SH-SY5Y (cell line): Measurements from ENCODE around the gene CTNND2.

Experiments used
- GATA2 ChIP-seq: IDR thresholded peaks from 2 replicates; pipeline ENCODE4 v1.6.1; 2011; ENCODE audit warnings: mild to moderate bottlenecking, low read depth, low read length
- GATA3 ChIP-seq: IDR thresholded peaks from 2 replicates; pipeline ENCODE4 v1.6.1; 2011; ENCODE audit warnings: low read depth, mild to moderate bottlenecking, low read length, moderate library complexity

DNA sequence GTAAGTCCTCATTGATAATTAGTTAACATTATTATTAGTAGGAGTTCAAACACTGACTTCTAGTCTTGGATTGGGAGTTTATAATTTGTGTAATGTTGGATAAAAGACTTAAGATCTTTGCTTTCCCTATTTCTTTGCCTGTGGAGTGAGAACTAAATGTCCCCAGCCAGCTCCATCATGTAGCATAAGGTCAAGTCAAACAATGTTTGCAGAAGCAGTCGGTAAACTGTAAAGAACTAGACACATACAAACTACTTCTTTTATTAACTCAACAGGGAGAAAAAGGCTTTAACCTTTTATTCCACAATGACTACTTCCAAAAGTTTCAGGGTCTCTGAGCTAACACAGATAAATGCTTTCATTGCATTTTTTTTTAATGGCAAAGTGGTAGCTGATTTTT is 192.3 kb downstream of the CTNND2 start:
- TF ChIP-seq GATA2 (no peak), GATA3 (no peak)
